Activated CD4-positive, alpha-beta T cell treated with anti-CD3 and anti-CD28 coated beads, Interleukin-2, amount 50 U/mL, for 48 hours (primary cell): ENCODE data around the gene DNM3.

Experiments
- DNase-seq, 2 experiments: peaks; one replicate each; pipeline ENCODE4 v3.0.0-alpha.2; 2020

DNM3 gene

GRCh38 chr1:171873664-171874063 is 32.4 kb downstream of the DNM3 start:
- no peak for DNase-seq

GRCh38 chr1:171877701-171878100 is 36.4 kb downstream of the DNM3 start:
- no peak for DNase-seq

- DNase-seq = no peak
Measured at GRCh38 chr1:171879556-171879955, 38.3 kb downstream of the DNM3 start.

GRCh38 chr1:171881442-171881841 is 40.1 kb downstream of the DNM3 start:
- DNase-seq = no peak

DNA sequence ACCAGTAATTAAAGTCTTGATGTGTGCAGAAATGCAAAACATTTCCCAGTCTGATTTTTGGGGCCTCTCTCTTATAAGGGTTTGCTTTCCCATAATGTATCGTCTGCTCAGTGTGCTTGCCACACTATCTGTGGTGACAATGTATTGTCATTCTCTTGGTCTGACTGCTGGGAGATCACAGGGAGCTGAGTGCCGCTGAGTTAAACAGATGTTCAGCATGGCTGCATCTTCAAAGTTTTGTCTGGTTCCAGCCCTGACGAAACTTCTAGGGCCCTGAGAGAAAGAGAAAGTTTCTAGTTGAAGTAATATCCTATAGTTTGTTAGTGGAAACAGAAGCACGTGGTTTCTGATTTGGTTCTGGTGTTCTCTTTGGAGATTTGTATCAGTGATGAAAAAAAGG is 42.6 kb downstream of the DNM3 start:
- peak in 1 of 2 experiments; percentile 9 for DNase-seq

DNA sequence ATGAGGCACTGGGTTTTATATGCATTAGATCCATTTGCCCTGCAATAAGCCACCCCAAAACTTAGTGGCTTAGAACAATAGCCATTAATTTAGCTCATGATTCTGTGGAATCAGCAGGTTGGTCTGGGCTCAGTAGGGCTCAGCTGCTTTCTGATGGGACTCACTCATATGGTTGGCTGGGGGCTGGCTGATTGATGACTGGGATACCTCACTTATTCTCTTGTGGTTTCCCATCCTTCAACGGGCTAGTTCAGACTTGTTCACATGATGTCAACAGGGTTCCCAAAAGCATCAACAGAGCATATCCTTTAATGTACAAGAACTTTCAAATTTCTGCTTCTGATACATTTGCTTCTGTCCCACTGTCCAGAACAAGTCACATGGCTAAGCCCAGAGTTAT is 43.2 kb downstream of the DNM3 start:
- no peak for DNase-seq

DNA sequence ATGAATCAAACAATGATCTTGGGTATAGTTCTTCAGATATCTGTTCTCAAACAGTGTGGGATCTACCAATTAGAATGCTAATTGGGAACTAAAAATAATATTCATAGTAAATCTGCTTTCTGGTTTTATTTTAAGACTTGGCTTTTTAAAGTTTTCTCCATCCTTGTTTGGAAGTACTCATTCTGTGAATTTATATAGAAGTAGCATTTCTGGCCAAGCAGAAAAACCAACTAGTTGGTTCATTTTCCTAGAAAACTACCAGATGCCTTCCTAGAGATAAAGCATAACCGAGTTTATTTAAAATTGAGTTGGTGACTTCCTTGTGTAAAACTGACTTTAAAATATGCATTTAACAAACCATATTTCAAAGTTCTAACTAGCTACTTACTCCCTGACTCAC is 48.8 kb downstream of the DNM3 start:
- DNase-seq = no peak

GRCh38 chr1:171896936-171897703 is 55.8 kb downstream of the DNM3 start:
- no peak for DNase-seq

GRCh38 chr1:171898941-171899340 is 57.6 kb downstream of the DNM3 start:
- DNase-seq = no peak

GRCh38 chr1:171899838-171900237 is 58.5 kb downstream of the DNM3 start:
- no peak for DNase-seq

- no peak for DNase-seq
Measured at GRCh38 chr1:171901245-171901644, 59.9 kb downstream of the DNM3 start.

DNA sequence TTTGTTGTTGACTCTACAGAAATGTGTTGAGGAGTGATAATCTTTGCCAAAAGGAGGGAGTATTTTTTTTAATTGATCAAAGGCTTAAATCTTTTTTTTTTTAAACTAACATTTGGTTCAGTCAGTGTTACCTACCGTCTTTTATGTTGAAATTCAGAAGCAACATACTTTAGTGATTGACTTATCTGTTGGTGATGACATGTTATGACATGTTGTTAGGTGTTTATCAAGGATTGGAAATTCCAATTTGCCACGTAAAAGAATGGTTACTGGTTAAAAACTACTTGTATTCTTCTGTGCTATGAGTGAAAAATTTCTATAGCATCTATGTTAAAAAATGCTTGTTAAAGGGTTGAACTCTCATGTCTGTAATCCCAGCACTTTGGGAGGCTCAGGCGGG is 61.2 kb downstream of the DNM3 start:
- no peak for DNase-seq

- DNase-seq = no peak
Measured at GRCh38 chr1:171904778-171905450, 63.6 kb downstream of the DNM3 start.

DNA sequence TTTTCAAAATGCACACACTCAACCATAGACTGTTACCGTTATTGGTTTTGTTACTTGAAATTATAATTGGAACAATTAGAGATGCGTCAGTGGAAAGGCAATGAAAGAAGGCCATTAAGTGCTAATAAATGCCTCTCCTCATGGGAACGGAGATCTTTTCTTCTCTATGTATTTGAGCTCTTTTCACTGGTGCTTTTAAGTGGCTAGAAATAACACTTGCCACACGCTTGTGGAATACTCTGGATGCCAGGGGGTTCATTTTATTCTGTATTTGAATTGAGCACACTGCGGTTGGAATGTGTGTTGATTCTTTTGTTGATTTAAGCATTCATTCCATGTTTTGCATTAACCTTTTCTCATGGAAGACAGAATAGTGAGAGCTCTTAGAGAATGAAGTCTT is 68.4 kb downstream of the DNM3 start:
- no peak for DNase-seq

- DNase-seq = no peak
Measured at GRCh38 chr1:171910786-171911185, 69.5 kb downstream of the DNM3 start.

GRCh38 chr1:171911506-171911905 is 70.2 kb downstream of the DNM3 start:
- DNase-seq = no peak

- DNase-seq = no peak
Measured at GRCh38 chr1:171912509-171913175, 71.3 kb downstream of the DNM3 start.

DNA sequence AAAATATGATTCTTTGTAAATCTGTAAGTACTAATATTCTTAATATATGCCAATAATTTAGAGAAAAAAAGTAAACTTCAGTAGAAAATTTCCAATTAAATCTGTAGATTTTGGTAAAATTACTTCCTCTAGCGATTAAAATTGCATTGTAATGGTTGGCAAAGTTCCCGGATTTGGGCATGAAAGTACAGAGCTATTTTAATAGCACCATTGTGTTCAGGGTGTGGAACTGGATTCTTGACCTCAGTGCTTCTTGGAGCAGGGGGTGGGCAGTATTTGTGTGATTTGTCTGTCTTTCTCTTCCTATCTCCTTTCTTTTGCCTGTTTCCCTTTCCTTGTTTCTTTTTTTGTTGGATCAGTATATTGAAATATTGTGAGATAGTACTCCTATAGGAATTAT is 72.1 kb downstream of the DNM3 start:
- DNase-seq = no peak

GRCh38 chr1:171916315-171916771 is 75.0 kb downstream of the DNM3 start:
- DNase-seq = no peak

GRCh38 chr1:171917331-171917730 is 76.0 kb downstream of the DNM3 start:
- DNase-seq = no peak

GRCh38 chr1:171919891-171920887 is 78.9 kb downstream of the DNM3 start:
- DNase-seq = no peak

- no peak for DNase-seq
Measured at GRCh38 chr1:171922999-171923398, 81.7 kb downstream of the DNM3 start.

GRCh38 chr1:171929121-171929520 is 87.8 kb downstream of the DNM3 start:
- DNase-seq = no peak
